ENCODE results near the gene DHDH.
"Not testable (repeated sequence)": the region's sequence is repeated elsewhere in the genome, so short reads cannot be mapped to it uniquely, and the experiment has no call there.

Gene DHDH

DNA sequence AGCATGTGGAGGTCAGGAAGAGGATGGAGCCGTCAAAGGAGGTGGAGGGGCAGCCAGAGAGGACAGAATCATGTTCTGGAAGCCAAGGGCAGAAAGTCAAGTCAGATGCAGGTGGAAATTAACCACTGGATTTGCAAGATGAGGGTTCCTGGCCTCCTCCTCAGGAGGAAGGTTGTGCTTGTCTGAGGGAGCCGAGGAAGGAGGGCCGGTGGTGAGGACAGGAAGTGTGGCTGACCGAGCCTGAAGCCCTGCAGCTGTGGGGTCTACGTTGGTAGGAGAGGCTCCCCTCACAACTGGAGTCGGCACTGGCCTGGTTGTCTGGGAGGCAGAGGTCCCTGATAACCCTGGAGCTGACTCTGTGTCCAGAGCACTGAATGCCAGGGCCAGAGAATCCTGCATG, 15.4 kb upstream of the DHDH start:
- no peak for DNase-seq

DNA sequence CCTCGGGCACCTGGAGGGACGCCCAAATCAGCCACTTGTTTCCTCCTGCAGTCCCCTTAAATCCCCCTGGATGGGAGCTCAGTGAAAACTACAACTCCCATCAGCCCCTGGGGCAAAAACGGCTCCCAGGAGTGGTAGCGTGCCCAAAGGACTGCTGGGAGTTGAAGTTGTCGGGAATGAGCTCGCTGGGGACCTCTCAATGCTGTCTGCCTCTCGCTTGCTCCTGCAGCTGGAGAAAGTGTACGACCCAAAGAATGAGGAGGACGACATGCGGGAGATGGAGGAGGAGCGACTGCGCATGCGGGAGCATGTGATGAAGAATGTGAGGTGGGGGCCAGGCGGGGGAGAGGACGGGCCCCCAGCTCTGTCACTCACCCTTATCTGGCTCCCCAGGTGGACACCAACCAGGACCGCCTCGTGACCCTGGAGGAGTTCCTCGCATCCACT, 14.7 kb upstream of the DHDH start:
- peak; percentile 40 for DNase-seq

DNA sequence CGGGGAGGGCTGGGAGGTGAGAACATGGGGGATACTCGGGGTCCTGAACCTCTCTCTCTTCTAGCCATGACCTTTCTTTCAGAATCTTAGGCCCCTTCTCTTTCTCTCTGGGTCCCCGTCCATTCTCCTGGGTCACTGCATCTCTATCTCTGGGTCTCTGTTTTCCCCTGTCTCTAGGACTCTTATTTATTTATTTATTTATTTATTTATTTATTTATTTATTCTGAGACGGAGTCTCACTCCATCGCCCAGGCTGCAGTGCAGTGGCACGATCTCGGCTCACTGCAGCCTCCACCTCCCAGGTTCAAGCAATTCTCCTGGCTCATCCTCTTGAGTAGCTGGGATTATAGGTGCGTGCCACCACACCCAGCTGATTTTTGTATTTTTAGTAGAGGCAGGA, 14.2 kb upstream of the DHDH start:
- DNase-seq, result not testable (repeated sequence)

DNA sequence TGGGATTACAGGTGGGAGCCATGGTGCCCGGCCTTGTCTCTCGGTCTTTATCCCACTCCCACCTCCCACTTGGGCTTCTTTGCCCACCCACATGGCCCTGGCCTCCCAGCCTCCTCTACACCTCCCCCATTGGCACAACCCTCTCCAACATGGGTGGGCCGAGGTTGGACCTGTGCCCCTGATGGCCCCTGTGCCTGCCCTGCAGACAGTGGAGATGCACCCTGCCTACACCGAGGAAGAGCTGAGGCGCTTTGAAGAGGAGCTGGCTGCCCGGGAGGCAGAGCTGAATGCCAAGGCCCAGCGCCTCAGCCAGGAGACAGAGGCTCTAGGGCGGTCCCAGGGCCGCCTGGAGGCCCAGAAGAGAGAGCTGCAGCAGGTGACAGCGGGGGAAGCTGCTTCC, 12.6 kb upstream of the DHDH start:
- DNase-seq, result no peak

DNA sequence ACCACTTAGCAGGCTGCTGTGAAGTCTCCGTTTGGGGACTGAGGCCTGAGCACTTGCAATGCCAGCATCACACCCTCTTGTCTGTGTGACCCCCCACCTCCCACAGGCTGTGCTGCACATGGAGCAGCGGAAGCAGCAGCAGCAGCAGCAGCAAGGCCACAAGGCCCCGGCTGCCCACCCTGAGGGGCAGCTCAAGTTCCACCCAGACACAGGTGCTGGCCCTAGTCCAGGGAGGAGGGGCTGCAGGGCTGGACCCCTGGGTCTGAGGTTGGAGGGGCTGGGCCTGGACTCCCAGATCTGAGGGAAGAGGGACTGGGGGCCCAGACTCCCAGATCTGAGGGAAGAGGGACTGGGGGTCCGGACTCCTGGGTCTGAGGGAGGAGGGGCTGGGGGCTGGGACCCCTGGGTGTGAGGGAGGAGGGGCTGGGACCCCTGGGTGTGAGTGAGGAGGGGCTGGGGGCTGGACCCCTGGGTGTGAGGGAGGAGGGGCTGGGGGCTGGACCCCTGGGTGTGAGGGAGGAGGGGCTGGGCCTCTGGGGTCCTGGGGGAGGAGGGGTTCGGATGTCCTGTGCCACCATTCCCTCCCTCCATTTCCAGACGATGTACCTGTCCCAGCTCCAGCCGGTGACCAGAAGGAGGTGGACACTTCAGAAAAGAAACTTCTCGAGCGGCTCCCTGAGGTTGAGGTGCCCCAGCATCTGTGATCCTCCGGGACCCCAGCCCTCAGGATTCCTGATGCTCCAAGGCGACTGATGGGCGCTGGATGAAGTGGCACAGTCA, 11.6 kb upstream of the DHDH start:
- DNase-seq, result no peak

DNA sequence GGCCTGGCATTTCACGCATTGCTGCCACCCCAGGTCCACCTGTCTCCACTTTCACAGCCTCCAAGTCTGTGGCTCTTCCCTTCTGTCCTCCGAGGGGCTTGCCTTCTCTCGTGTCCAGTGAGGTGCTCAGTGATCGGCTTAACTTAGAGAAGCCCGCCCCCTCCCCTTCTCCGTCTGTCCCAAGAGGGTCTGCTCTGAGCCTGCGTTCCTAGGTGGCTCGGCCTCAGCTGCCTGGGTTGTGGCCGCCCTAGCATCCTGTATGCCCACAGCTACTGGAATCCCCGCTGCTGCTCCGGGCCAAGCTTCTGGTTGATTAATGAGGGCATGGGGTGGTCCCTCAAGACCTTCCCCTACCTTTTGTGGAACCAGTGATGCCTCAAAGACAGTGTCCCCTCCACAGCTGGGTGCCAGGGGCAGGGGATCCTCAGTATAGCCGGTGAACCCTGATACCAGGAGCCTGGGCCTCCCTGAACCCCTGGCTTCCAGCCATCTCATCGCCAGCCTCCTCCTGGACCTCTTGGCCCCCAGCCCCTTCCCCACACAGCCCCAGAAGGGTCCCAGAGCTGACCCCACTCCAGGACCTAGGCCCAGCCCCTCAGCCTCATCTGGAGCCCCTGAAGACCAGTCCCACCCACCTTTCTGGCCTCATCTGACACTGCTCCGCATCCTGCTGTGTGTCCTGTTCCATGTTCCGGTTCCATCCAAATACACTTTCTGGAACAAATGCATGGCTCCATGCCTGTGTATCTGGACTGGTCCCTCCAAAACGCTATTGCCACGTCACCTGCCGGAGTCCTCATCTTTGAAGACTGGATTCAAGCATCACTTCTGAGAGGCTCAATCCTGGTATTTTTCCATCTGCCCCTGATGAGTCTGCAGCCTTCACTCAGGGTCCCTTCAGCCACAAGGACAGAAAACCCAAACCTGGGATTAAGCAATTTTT, 10.7 kb upstream of the DHDH start:
- no peak for DNase-seq

DNA sequence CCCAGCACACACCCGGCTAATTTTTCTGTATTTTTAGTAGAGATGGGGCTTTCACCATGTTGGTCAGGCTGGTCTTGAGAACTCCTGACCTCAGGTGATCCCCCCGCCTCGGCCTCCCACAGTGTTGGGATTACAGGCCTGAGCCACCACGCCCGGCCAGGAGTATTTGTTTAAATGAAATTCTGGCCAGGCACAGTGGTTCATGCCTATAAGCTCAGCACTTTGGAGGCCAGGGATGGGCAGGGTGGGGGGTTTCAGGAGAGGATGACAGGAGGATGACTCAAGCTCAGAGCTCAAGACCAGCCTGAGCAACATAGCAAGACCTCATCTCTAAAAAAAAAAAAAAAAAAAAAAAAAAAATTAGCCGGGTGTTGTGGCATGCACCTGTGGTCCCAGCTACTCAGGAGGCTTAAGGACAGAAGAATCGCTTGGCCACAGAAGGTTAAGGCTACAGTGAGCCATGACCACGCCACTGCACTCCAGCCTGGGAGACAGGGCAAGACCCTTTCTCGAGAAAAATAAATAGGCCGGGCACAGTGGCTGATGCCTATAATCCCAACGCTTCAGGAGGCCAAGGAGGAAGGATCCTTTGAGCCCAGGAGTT, 8.2 kb upstream of the DHDH start:
- DNase-seq, result no peak

DNA sequence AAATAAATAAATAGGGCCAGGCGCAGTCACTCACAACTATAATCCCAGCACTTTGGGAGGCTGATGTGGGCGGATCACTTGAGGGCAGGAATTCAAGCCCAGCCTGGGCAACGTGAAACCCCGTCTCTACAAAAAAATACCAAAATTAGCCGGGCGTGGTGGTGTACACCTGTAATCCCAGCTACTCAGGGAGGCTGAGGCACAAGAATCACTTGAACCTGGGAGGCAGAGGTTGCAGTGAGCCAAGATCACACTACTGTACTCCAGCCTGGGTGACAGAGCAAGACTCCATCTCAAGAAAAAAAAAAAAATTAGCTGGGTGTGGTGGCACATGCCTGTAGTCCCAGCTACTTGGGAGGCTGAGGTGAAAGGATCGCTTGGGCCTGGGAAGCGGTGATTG, 7.6 kb upstream of the DHDH start:
- DNase-seq, result not testable (repeated sequence)

DNA sequence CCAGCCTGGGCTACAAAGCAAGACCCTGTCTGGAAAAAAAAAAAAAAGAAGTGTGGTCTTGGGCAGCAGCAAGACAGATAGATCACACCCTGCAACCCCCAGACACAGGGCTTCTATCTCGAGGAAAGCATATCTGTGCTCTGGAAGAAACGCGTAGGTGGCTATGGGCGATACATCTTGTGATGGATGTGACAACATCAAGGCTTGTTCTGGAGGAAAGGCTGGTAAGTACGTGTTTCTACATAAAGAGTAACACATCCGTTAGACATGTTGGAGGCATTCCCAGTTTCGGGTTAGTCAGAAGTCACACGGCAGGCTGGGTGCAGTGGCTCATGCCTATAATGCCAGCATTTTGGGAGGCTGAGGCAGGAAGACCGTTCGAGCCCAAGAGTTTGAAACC, 6.6 kb upstream of the DHDH start:
- DNase-seq, result peak; percentile 32

DNA sequence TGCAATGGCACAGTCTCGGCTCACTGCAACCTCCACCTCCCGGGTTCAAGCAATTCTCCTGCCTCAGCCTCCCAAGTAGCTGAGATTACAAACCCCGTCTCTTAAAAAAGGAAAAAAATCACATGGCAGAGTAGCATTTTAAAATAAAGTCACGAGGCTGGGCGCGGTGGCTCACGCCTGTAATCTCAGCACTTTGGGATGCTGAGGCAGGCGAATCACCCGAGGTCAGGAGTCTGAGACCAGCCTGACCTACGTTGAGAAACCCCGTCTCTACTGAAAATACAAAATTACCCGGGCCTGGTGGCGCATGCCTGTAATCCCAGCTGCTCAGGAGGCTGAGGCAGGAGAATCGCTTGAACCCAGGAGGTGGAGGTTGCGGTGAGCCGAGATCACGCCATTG, 5.8 kb upstream of the DHDH start:
- not testable (repeated sequence) for DNase-seq

DNA sequence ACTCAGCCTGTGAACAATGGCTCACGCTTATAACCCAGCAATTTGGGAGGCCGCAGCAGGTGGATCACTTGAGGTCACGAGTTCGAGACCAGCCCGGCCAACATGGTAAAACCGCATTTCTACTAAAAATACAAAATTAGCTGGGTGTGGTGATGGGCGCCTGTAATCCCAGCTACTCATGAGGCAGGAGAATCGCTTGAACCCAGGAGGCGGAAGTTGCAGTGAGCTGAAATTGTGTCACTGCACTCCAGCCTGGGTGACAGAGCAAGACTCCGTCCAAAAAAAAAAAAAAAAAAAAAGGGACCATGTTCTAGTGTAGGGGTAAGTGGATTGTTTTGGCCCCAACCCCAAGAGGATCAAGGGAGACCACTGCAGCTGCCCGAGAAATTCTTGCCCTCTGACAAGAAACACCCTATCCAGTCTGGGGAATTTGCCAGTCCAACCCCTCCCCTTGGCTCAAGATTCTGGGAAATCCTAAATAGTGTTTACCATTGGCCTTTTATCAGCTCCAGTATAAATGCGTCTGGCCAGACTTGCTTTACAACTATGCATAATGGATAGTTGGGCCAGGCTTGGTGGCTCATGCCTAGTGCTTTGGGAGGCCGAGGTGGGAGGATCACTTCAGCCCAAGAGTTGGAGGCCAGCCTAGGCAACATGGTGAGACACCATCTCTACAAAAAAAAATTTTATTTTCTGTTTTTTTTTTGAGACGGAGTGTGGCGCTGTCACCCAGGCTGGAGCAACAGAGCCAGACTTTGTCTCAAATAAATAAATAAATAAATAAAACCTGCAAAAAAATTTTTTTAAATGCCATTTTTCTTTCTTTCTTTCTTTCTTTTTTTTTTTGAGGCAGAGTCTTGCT, 5.1 kb upstream of the DHDH start:
- DNase-seq, result no peak

DNA sequence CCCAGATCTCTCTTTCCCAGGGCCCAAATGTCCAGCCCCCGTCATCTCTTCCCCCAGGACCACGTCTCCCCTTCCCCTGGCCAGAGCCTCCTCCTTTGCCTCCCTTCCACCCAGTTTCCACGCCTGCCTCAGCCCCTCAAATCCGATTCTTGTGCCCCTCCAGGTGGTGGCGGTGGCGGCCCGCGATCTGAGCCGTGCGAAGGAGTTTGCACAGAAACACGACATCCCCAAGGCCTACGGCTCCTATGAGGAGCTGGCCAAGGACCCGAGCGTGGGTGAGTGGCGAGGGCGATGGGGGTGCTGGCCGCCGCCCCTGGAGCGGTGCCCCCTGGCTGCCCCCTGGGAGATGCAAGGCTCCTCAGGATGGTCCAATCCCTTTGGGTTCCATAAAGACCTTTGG, 1.3 kb downstream of the DHDH start:
- DNase-seq, result no peak

DNA sequence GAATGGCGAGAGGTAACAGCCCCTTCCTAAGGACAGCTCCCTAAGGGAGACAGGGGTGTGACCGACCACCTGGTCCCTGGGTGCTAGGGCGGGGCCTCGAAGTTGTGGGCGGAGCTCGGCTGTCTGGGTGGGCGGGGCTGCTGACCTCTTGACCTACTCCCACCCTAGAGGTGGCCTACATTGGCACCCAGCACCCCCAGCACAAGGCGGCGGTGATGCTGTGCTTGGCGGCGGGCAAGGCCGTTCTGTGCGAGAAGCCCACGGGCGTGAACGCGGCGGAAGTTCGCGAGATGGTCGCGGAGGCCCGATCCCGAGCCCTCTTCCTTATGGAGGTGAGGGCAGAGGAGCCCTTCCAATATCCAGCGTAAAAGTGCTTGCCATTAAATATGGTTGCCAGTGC, 2.4 kb downstream of the DHDH start:
- DNase-seq, result no peak

DNA sequence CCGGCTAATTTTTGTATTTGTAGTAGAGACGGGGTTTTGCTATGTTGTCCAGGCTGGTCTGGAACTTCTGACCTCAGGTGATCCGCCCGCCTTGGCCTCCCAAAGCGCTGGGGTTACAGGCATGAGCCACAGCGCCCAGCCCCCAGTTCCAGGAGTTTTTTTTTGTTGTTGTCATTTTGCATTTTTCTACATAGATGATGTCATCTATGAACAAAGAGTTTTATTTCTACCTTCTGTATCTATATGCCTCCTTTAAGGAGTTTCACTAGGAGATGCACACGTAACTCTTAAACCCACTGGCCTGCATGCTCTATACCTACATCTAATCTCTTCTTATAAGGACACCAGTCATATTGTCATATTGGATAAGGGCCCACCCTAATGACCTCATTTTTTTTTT, 4.8 kb downstream of the DHDH start:
- no peak for DNase-seq

DNA sequence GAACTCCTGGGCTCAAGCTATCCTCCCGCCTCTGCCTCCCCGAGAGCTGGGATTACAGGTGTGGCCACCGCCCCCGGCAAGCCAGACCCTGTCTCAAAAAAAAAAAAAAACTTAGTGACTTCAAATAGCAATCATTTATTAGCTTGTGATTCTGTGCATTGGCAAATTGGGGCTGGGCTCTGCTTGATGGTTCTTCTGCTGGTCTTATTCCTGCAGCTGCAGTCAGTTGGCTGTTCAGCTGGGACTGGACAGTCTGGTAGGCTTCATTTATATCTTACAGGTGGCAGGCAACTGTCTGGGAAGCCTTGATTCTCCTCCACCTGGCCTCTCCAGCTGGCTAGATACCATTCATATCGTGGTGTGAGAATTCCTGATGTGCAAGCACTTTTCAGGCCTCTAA, 7.4 kb downstream of the DHDH start:
- no peak for DNase-seq

DNA sequence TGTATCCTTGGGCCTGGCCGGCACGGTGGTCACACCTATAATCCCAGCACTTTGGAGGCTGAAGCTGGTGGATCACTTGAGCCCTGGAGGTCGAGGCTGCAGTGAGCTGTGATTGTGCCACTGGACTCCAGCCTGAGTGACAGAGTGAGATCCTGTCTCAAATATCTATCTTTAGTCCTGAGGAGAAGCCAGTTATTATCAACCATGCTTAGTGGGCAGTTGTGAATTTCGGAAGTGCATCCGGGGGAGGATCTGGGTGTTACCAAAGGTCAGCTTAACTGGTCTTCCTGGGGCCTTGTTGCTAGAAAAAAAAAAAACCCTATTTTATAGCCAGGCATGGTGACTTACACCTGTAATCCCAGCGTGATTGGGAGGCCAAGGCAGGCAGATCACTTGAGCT, 9.6 kb downstream of the DHDH start:
- DNase-seq, result no peak

DNA sequence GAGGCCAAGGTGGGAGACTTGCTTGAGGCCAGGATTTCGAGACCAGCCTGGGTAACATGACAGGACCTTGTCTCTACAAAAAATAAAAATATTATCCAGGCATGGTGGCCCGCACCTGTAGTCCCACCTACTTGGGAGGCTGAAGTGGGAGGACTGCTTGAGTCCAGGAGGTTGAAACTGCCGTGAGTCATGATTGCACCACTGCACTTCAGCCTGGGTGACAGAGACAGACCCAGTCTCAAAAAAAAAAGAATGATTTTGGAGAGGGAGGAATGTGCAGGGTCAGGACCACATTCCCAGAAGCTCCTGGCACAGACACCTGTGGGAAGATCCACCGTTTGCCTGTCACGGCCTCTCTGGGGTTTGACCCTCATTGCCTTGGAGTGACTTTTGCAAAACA, 11.9 kb downstream of the DHDH start:
- DNase-seq, result no peak

DNA sequence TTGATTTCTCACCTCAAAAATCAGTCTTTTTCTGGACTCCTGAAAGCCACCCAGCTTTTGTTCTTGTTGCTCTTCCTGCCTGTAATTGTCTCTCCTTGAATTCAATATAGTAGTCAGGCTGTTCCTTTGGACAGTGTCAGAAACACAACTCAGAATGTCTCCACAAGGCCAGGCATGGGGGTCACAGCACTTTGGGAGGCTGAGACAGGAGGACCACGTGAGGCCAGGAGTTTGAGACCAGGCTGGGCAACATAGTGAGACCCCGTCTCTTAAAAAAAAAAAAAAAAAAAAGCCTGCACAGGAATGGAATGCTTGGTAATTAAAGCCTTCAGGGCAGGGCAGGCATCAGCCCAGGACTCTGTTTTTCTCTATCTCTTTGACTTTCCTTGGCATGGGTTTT, 12.3 kb downstream of the DHDH start:
- DNase-seq, result no peak

DNA sequence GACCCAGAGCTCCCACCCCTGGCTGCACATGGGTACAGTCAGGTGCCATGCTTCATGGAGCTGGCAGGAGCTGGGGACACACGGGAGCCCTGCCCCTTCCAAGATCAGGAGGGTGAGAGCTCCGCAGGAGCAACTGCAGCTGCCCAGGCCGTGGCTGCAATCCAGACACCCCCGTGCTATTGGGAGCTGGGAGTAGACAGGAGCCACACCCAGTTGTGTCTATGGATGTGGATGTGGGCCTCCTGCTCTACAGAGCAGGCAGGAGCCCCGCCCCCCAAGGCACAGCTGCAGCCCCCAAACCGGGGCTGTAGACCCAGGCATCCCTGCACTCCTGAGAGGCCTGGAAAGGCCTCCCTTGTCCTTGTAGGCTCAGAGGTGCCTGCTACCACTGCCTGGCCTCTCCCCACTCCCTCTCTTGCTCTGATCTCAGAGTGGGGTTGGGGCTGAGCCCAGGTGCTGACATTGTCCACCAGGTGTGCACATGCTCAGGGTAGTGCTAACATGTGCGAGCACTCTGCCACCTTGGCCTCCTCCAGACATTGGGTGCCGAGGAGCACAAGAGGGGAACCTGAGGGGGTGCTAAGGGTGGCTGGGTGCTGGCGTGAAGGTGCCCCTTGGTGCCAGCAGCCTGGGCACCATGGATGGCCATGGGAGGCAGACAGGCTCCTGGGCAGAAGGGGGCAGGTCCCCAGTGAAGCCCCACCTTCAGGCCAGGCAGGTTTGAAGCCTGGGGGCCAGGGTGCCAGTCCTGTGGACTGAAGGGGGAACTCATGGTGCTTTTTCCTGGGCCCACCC, 13.2 kb downstream of the DHDH start:
- DNase-seq, result no peak

DNA sequence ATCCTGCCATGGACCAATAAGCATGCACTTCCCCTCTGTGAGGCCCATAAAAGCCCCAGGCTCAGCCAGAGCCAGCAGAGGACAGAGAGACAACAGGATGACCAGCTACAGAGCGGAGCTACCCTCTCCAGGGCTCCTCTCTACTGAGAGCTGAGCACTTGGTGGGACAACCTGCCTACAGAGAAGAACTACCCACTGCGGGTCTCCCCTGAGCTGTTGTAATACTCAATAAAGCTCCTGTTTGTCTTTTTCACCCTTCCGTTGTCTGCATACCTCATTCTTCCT, 13.7 kb downstream of the DHDH start:
- no peak for DNase-seq

DNA sequence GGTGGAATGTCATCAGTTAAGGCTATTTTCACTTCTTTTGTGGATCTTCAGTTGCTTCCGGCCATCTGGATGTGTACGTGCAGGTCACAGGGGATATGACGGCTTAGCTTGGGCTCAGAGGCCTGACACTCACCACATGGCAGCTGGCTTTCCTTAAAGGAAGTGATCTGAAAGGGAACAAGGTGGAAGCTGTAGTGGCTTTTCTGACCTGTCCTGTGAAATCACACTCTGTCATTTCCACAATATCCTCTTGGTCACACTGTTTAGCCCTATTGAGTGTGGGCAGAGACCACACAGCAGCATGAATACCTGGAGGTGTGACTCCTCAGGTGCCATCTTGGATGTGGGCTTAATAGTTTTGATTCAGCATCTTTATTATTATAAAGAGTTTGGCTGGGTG, 16.7 kb downstream of the DHDH start:
- no peak for DNase-seq

DNA sequence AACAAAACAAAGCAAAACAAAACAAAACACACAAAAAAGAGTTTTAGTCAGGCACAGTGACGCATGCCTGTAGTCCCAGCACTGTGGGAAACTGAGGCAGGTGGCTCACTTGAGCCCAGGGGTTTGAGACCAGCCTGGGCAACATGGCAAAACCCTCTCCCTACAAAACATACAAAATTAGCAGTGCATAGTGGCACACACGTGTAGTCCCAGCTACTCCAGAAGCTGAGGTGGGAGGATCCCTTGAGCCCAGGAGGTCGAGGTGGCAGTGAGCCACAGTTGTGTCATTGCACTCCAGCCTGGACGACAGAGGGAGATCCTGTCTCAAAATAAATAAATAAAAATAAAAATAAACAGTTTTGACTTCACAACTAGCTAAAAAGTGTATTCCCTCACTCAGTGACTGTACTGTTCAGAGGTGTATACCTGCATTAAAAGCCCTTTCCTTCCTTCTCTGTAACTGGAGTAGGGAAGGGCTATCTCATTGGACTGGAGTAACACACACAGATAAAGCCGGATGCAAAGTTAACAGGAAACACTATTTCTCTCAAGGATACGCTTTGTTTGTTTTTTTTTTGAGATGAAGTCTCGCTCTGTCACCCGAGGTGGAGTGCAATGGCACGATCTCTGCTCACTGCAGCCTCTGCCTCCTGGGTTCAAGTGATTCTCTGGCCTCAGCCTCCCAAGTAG, 17.5 kb downstream of the DHDH start:
- DNase-seq, result no peak

Measured in activated CD4-positive, alpha-beta T cell treated with anti-CD3 and anti-CD28 coated beads, Interleukin-2, Interleukin-6, amounts not matched to agents 100 ng/mL and 50 ng/mL, durations not matched to agents 16 hours and 8 hours (primary cell).